ENCODE data around the gene BRF1. TPM values are rescaled to one million over a fixed set of nuclear protein-coding genes. Genes with fewer than 3 reads are reported as not detected.

The BRF1 gene
- total and polyA plus RNA-seq, 2 of the 13 experiments (the other 11 are each of a cell fraction or from before 2014, with no cell fraction given): 5.1 to 11.0 TPM

DNA sequence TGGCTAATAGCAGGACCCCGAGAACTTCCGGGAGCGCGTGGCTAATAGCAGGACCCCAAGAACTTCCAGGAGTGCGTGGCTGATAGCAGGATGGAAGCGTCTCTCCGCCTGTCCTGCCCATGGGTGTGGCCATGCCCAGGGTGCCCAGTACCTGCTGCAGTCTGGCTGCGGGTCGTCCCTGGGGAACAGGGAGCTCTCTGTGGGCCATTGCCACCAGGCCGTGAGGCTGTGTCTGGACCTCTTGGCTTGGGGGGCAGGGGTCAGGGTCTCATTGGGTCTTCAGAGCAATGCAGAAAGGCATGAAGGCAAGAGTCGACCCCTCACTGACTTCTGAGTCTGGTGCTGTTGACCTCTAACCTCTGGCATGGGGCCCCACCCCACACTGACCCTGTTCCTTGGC is 49.2 kb upstream of the BRF1 start:
- no peaks in the 10 kb centered on the region for H3K79me2 ChIP-seq (ENCODE audit: insufficient read depth, low read length)
- intact Hi-C loops (cut with micrococcal nuclease; ENCODE audit: unreplicated experiment) (no loop called here), in situ Hi-C loops (cut with HindIII; ENCODE audit: extremely low pct_ligation_motif_present, low pct_unique_long_range_greater_than_20kb) (no loop called here)
- peaks cover 15% of the 10 kb centered on the region for H3K4me1 ChIP-seq (ENCODE audit: insufficient read depth, low read length)
- no peaks in the 10 kb centered on the region for H3K27me3 ChIP-seq (ENCODE audit: control insufficient read depth in 1 of 2, insufficient read depth in 2 of 2, low read length in 2 of 2)
- no peaks in the 10 kb centered on the region for H3K36me3 ChIP-seq (replicated peaks in 1 of 2; ENCODE audit: control insufficient read depth in 1 of 2, insufficient read depth in 2 of 2, low read length in 2 of 2)
- H3K9ac ChIP-seq (ENCODE audit: insufficient read depth, low read depth, low read length): no peak overlapping the region
- BruUV-seq (replicated peaks): no TSS peak
- ChIA-PET POLR2A (no interaction called here), CTCF (ENCODE audit: low intra/inter-chr PET ratio, low total read pairs) (no interaction called here)
- H3K27ac ChIP-seq (ENCODE audit: extremely low read length, insufficient read depth, low read length): no peak overlapping the region
- no peak for FAIRE-seq
- no peak overlapping the region for H3K4me3 ChIP-seq (replicated peaks in 1 of 3; ENCODE audit: insufficient read depth in 1 of 3, low read depth in 2 of 3, low read length in 3 of 3)
- H3K4me2 ChIP-seq (ENCODE audit: low read depth, low read length): no peak overlapping the region
- TF ChIP-seq TAF1 (CRISPR knock-in tag; IDR thresholded peaks at IDR 0.05) (no peak), ZFP90 (CRISPR knock-in tag; IDR thresholded peaks at IDR 0.05; ENCODE audit: borderline replicate concordance) (no peak), POLR2AphosphoS5 (IDR thresholded peaks at IDR 0.05; ENCODE audit: low read depth, low read length) (no peak), RNF2 (conservative IDR thresholded peaks at IDR 0.05; ENCODE audit: low read depth) (no peak), MED1 (CRISPR knock-in tag; IDR thresholded peaks at IDR 0.05) (no peak), KDM5B (CRISPR knock-in tag; IDR thresholded peaks at IDR 0.05; ENCODE audit: borderline replicate concordance) (no peak), ZSCAN22 (CRISPR knock-in tag; IDR thresholded peaks at IDR 0.05) (no peak), EP300 (IDR thresholded peaks at IDR 0.05; ENCODE audit: low read depth in 2 of 2, low read length in 2 of 2) (no peak), EP300 (CRISPR knock-in tag; IDR thresholded peaks at IDR 0.05; ENCODE audit: borderline replicate concordance) (no peak)
- TF ChIP-seq, protein P1, sequence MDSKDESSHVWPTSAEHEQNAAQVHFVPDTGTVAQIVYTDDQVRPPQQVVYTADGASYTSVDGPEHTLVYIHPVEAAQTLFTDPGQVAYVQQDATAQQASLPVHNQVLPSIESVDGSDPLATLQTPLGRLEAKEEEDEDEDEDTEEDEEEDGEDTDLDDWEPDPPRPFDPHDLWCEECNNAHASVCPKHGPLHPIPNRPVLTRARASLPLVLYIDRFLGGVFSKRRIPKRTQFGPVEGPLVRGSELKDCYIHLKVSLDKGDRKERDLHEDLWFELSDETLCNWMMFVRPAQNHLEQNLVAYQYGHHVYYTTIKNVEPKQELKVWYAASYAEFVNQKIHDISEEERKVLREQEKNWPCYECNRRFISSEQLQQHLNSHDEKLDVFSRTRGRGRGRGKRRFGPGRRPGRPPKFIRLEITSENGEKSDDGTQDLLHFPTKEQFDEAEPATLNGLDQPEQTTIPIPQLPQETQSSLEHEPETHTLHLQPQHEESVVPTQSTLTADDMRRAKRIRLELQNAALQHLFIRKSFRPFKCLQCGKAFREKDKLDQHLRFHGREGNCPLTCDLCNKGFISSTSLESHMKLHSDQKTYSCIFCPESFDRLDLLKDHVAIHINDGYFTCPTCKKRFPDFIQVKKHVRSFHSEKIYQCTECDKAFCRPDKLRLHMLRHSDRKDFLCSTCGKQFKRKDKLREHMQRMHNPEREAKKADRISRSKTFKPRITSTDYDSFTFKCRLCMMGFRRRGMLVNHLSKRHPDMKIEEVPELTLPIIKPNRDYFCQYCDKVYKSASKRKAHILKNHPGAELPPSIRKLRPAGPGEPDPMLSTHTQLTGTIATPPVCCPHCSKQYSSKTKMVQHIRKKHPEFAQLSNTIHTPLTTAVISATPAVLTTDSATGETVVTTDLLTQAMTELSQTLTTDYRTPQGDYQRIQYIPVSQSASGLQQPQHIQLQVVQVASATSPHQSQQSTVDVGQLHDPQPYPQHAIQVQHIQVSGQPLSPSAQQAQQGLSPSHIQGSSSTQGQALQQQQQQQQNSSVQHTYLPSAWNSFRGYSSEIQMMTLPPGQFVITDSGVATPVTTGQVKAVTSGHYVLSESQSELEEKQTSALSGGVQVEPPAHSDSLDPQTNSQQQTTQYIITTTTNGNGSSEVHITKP (CRISPR knock-in tag; IDR thresholded peaks at IDR 0.05; ENCODE audit: low read depth): no peak
- WGBS (ENCODE audit: low lambda C conversion rate): 92% methylated on average over 5 of the region's 11 CpGs
- H4K20me1 ChIP-seq (ENCODE audit: insufficient read depth, low read length): 0 out of 2 replicates have a peak, but pooled peaks cover 3% of the 10 kb centered on the region
- ATAC-seq: no peak
- no peak for DNase-seq (ENCODE audit: low spot score)
- no peak overlapping the region for H2AFZ ChIP-seq (ENCODE audit: low read length)
- no peaks in the 10 kb centered on the region for H3K9me3 ChIP-seq (ENCODE audit: low read length)

Measured in HepG2 (cell line).